ENCODE measurements around the gene GKN1.

DNA sequence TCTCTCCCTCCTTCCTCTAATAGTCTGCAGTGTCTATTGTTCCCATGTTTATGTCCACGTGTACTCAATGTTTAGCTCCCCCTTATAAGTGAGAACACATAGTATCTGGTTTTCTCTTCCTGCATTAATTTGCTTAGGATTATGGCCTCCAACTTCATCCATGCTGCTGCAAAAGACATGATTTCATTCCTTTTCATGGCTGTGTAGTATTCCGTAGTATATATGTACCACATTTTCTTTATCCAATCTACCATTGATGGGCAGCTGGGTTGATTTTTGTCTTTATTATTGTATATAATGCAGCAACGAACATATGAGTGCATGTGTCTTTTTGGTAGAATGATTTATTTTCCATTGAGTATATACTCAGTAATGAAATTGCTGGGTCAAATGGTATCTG, 35.5 kb upstream of the GKN1 start:
- TF ChIP-seq EZH2 (IDR thresholded peaks at IDR 0.05; ENCODE audit: insufficient read depth, poor library complexity, severe bottlenecking) (no peak), EZH2phosphoT487 (IDR thresholded peaks at IDR 0.05; ENCODE audit: insufficient read depth, low read depth) (no peak)
